ENCODE measurements around the gene ISX.

- TF ChIP-seq CTCF (IDR thresholded peaks at IDR 0.05 in 8 of 11, conservative IDR thresholded peaks at IDR 0.05 in 3 of 11): no peak
- TF ChIP-seq POLR2AphosphoS5 (IDR thresholded peaks at IDR 0.05): no peak
These were observed 7.0 kb downstream of the ISX start for GRCh38 chr22:35072925-35073324.
